ENCODE measurements around the gene OR9Q2. TPM values are rescaled to one million over a fixed set of nuclear protein-coding genes. Genes with fewer than 3 reads are reported as not detected.

OR9Q2 gene
- not detected for polyA plus RNA-seq

GRCh38 chr11:58188770-58189169, at the start of gene OR9Q2:
TSS of gene OR9Q2 (plus strand) at chr11:58189070. CDS start at chr11:58190491, 1,421 bp downstream.
- no peaks in the 10 kb centered on the region for H3K9me3 Mint-ChIP-seq
- DNase-seq: no peak
- H3K27me3 Mint-ChIP-seq (ENCODE audit: low read depth in 3 of 3): no peaks in the 10 kb centered on the region
- H3K4me3 Mint-ChIP-seq: no peak within 1 kb of the TSS
- no peak within 1 kb of the TSS for H3K27ac Mint-ChIP-seq
- H3K36me3 Mint-ChIP-seq: no peaks in the 10 kb centered on the region
- no peaks in the 10 kb centered on the region for H3K4me1 Mint-ChIP-seq

- no peaks in the 10 kb centered on the region for H3K36me3 Mint-ChIP-seq
- peaks cover 0 to 8% (median 0%) of the 10 kb centered on the region in 6 donors for H3K9me3 Mint-ChIP-seq
- no peaks in the 10 kb centered on the region for H3K4me1 Mint-ChIP-seq
- H3K4me3 Mint-ChIP-seq: no peak overlapping the region
- no peak overlapping the region for H3K27ac Mint-ChIP-seq
- no peak for DNase-seq
- H3K27me3 Mint-ChIP-seq (ENCODE audit: low read depth in 3 of 3): peaks cover 0 to 7% (median 3%) of the 10 kb centered on the region in 3 donors
Observed at GRCh38 chr11:58142761-58143160, 46.1 kb upstream of the OR9Q2 start.

GRCh38 chr11:58152781-58153180, 36.1 kb upstream of the OR9Q2 start:
- no peak for DNase-seq
- H3K27me3 Mint-ChIP-seq (ENCODE audit: low read depth in 3 of 3): peaks cover 1 to 10% (median 4%) of the 10 kb centered on the region in 3 donors
- H3K9me3 Mint-ChIP-seq: peaks cover 0 to 2% (median 0%) of the 10 kb centered on the region in 6 donors
- H3K4me1 Mint-ChIP-seq: no peaks in the 10 kb centered on the region
- H3K36me3 Mint-ChIP-seq: no peaks in the 10 kb centered on the region
- no peak overlapping the region for H3K27ac Mint-ChIP-seq
- H3K4me3 Mint-ChIP-seq: no peak overlapping the region

- no peak for DNase-seq
- Mint-ChIP-seq H3K9me3 (peaks cover 0 to 2% (median 0%) of the 10 kb centered on the region in 6 donors), H3K4me3 (no peak overlapping the region), H3K27me3 (ENCODE audit: low read depth in 3 of 3) (peaks cover 0 to 2% (median 0%) of the 10 kb centered on the region in 3 donors), H3K36me3 (peaks cover 0 to 2% (median 0%) of the 10 kb centered on the region in 3 donors), H3K27ac (no peak overlapping the region), H3K4me1 (no peaks in the 10 kb centered on the region)
Observed at GRCh38 chr11:58164389-58164788, 24.5 kb upstream of the OR9Q2 start.

- Mint-ChIP-seq H3K9me3 (peaks cover 0 to 2% (median 0%) of the 10 kb centered on the region in 6 donors), H3K36me3 (no peaks in the 10 kb centered on the region), H3K4me3 (no peak overlapping the region), H3K4me1 (no peaks in the 10 kb centered on the region), H3K27ac (no peak overlapping the region), H3K27me3 (ENCODE audit: low read depth in 3 of 3) (peaks cover 0 to 6% (median 0%) of the 10 kb centered on the region in 3 donors)
- DNase-seq: no peak
Observed at GRCh38 chr11:58164990-58165389, 23.9 kb upstream of the OR9Q2 start.

GRCh38 chr11:58165504-58166106, 23.3 kb upstream of the OR9Q2 start:
- Mint-ChIP-seq H3K27ac (no peak overlapping the region), H3K4me3 (no peak overlapping the region)

GRCh38 chr11:58177409-58178054, 11.3 kb upstream of the OR9Q2 start:
- Mint-ChIP-seq H3K27ac (no peak overlapping the region), H3K4me1 (no peaks in the 10 kb centered on the region), H3K9me3 (no peaks in the 10 kb centered on the region), H3K4me3 (no peak overlapping the region), H3K36me3 (no peaks in the 10 kb centered on the region), H3K27me3 (ENCODE audit: low read depth in 3 of 3) (peaks cover 0 to 7% (median 2%) of the 10 kb centered on the region in 3 donors)
- no peak for DNase-seq

More at GRCh38 chr11:58165504-58166106, 23.3 kb upstream of the OR9Q2 start:
- no peak for DNase-seq
- Mint-ChIP-seq H3K36me3 (no peaks in the 10 kb centered on the region), H3K9me3 (peaks cover 0 to 2% (median 0%) of the 10 kb centered on the region in 6 donors), H3K27me3 (ENCODE audit: low read depth in 3 of 3) (peaks cover 0 to 10% (median 0%) of the 10 kb centered on the region in 3 donors), H3K4me1 (no peaks in the 10 kb centered on the region)

- H3K27ac Mint-ChIP-seq: no peak overlapping the region
- peaks cover 0 to 7% (median 2%) of the 10 kb centered on the region in 3 donors for H3K27me3 Mint-ChIP-seq (ENCODE audit: low read depth in 3 of 3)
- no peaks in the 10 kb centered on the region for H3K9me3 Mint-ChIP-seq
- H3K36me3 Mint-ChIP-seq: no peaks in the 10 kb centered on the region
- no peaks in the 10 kb centered on the region for H3K4me1 Mint-ChIP-seq
- H3K4me3 Mint-ChIP-seq: no peak overlapping the region
- no peak for DNase-seq
Observed at GRCh38 chr11:58178444-58178843, 10.4 kb upstream of the OR9Q2 start.

- Mint-ChIP-seq H3K36me3 (no peaks in the 10 kb centered on the region), H3K9me3 (no peaks in the 10 kb centered on the region), H3K4me1 (no peaks in the 10 kb centered on the region), H3K4me3 (no peak overlapping the region), H3K27ac (no peak overlapping the region), H3K27me3 (ENCODE audit: low read depth in 3 of 3) (peaks cover 0 to 7% (median 2%) of the 10 kb centered on the region in 3 donors)
- DNase-seq: no peak
Observed at GRCh38 chr11:58179648-58180047, 9.2 kb upstream of the OR9Q2 start.

- Mint-ChIP-seq H3K9me3 (no peaks in the 10 kb centered on the region), H3K27ac (no peak overlapping the region), H3K4me1 (no peaks in the 10 kb centered on the region), H3K4me3 (no peak overlapping the region), H3K36me3 (no peaks in the 10 kb centered on the region), H3K27me3 (ENCODE audit: low read depth in 3 of 3) (no peaks in the 10 kb centered on the region)
- DNase-seq: no peak
Observed at GRCh38 chr11:58186938-58187337, 1.9 kb upstream of the OR9Q2 start.

GRCh38 chr11:58192229-58192628, 3.4 kb downstream of the OR9Q2 start:
- H3K9me3 Mint-ChIP-seq: peaks cover 0 to 3% (median 0%) of the 10 kb centered on the region in 6 donors
- H3K27me3 Mint-ChIP-seq (ENCODE audit: low read depth in 3 of 3): no peaks in the 10 kb centered on the region
- H3K4me1 Mint-ChIP-seq: no peaks in the 10 kb centered on the region
- H3K4me3 Mint-ChIP-seq: no peak overlapping the region
- no peaks in the 10 kb centered on the region for H3K36me3 Mint-ChIP-seq
- DNase-seq: no peak
- H3K27ac Mint-ChIP-seq: no peak overlapping the region

GRCh38 chr11:58193391-58193790, 4.5 kb downstream of the OR9Q2 start:
- no peaks in the 10 kb centered on the region for H3K36me3 Mint-ChIP-seq
- no peak overlapping the region for H3K4me3 Mint-ChIP-seq
- no peak overlapping the region for H3K27ac Mint-ChIP-seq
- H3K27me3 Mint-ChIP-seq (ENCODE audit: low read depth in 3 of 3): no peaks in the 10 kb centered on the region
- H3K9me3 Mint-ChIP-seq: peaks cover 0 to 12% (median 3%) of the 10 kb centered on the region in 6 donors
- no peaks in the 10 kb centered on the region for H3K4me1 Mint-ChIP-seq
- DNase-seq: no peak

GRCh38 chr11:58195939-58196338, 7.1 kb downstream of the OR9Q2 start:
- Mint-ChIP-seq H3K36me3 (no peaks in the 10 kb centered on the region), H3K27ac (no peak overlapping the region), H3K27me3 (ENCODE audit: low read depth in 3 of 3) (no peaks in the 10 kb centered on the region), H3K4me1 (no peaks in the 10 kb centered on the region), H3K9me3 (peaks cover 0 to 17% (median 3%) of the 10 kb centered on the region in 6 donors), H3K4me3 (no peak overlapping the region)
- DNase-seq: no peak

- peaks cover 0 to 17% (median 4%) of the 10 kb centered on the region in 6 donors for H3K9me3 Mint-ChIP-seq
- no peak for DNase-seq
- no peak overlapping the region for H3K4me3 Mint-ChIP-seq
- H3K4me1 Mint-ChIP-seq: no peaks in the 10 kb centered on the region
- no peak overlapping the region for H3K27ac Mint-ChIP-seq
- no peaks in the 10 kb centered on the region for H3K36me3 Mint-ChIP-seq
- peaks cover 0 to 4% (median 1%) of the 10 kb centered on the region in 3 donors for H3K27me3 Mint-ChIP-seq (ENCODE audit: low read depth in 3 of 3)
Observed at GRCh38 chr11:58199271-58199670, 10.4 kb downstream of the OR9Q2 start.
